ENCODE measurements around the gene UPF1. TPM values are rescaled to one million over a fixed set of nuclear protein-coding genes. Genes with fewer than 3 reads are reported as not detected.

UPF1 gene
- total and polyA plus RNA-seq, 2 of the 13 experiments (the other 11 are each of a cell fraction or from before 2014, with no cell fraction given), result 16.9 to 41.8 TPM

DNA sequence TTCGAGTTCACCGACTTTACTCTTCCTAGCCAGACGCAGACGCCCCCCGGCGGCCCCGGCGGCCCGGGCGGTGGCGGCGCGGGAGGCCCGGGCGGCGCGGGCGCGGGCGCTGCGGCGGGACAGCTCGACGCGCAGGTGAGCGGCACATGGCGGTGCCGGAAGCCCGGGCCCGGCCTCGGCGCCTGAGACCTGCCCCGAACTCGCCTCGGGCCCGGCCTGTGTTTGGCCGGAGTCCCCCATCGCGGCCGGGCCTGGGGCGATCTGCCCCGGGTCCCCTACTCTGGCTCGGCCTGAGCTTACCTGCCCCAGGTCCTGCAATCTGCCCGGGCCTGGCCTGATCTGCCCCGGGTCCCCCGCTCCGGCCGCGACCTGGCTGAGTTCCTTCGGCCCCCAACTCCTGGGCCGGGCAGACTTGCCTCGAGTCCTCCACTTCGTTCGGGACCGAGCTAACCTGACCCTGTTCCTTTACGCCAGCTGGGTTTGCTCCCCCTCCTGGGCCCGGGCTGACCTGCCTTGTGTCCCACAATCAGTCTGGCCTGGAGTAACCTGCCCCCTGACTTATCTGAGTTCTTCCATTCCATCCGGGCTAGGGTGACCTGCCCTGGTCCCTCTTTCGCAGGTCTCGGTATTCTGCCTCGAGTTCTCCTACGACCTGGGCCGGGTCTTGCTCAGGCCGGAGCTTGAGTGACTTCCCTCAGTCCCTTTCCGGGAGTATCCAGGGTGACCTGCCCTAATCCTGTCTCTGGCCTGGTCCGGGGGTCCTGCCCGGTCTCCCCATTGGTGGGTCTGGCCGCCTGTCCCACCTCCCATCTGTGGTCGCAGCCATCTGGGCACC lies 764 bp downstream of the UPF1 start (continued):
- TF ChIP-seq, protein P1, sequence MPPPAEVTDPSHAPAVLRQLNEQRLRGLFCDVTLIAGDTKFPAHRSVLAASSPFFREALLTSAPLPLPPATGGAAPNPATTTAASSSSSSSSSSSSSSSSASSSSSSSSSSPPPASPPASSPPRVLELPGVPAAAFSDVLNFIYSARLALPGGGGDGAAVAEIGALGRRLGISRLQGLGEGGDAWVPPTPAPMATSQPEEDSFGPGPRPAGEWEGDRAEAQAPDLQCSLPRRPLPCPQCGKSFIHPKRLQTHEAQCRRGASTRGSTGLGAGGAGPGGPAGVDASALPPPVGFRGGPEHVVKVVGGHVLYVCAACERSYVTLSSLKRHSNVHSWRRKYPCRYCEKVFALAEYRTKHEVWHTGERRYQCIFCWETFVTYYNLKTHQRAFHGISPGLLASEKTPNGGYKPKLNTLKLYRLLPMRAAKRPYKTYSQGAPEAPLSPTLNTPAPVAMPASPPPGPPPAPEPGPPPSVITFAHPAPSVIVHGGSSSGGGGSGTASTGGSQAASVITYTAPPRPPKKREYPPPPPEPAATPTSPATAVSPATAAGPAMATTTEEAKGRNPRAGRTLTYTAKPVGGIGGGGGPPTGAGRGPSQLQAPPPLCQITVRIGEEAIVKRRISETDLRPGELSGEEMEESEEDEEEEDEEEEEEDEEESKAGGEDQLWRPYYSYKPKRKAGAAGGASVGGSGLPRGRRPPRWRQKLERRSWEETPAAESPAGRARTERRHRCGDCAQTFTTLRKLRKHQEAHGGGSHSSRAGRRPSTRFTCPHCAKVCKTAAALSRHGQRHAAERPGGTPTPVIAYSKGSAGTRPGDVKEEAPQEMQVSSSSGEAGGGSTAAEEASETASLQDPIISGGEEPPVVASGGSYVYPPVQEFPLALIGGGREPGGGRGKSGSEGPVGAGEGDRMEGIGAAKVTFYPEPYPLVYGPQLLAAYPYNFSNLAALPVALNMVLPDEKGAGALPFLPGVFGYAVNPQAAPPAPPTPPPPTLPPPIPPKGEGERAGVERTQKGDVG (CRISPR knock-in tag; IDR thresholded peaks at IDR 0.05; ENCODE audit: borderline replicate concordance), result peak; percentile 30; the same call in 1 of the 2 replicates
- TF ChIP-seq, protein P2, sequence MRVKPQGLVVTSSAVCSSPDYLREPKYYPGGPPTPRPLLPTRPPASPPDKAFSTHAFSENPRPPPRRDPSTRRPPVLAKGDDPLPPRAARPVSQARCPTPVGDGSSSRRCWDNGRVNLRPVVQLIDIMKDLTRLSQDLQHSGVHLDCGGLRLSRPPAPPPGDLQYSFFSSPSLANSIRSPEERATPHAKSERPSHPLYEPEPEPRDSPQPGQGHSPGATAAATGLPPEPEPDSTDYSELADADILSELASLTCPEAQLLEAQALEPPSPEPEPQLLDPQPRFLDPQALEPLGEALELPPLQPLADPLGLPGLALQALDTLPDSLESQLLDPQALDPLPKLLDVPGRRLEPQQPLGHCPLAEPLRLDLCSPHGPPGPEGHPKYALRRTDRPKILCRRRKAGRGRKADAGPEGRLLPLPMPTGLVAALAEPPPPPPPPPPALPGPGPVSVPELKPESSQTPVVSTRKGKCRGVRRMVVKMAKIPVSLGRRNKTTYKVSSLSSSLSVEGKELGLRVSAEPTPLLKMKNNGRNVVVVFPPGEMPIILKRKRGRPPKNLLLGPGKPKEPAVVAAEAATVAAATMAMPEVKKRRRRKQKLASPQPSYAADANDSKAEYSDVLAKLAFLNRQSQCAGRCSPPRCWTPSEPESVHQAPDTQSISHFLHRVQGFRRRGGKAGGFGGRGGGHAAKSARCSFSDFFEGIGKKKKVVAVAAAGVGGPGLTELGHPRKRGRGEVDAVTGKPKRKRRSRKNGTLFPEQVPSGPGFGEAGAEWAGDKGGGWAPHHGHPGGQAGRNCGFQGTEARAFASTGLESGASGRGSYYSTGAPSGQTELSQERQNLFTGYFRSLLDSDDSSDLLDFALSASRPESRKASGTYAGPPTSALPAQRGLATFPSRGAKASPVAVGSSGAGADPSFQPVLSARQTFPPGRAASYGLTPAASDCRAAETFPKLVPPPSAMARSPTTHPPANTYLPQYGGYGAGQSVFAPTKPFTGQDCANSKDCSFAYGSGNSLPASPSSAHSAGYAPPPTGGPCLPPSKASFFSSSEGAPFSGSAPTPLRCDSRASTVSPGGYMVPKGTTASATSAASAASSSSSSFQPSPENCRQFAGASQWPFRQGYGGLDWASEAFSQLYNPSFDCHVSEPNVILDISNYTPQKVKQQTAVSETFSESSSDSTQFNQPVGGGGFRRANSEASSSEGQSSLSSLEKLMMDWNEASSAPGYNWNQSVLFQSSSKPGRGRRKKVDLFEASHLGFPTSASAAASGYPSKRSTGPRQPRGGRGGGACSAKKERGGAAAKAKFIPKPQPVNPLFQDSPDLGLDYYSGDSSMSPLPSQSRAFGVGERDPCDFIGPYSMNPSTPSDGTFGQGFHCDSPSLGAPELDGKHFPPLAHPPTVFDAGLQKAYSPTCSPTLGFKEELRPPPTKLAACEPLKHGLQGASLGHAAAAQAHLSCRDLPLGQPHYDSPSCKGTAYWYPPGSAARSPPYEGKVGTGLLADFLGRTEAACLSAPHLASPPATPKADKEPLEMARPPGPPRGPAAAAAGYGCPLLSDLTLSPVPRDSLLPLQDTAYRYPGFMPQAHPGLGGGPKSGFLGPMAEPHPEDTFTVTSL (CRISPR knock-in tag; IDR thresholded peaks at IDR 0.05; ENCODE audit: borderline replicate concordance), result no peak
- TF ChIP-seq ZSCAN31 (CRISPR knock-in tag; IDR thresholded peaks at IDR 0.05; ENCODE audit: low read depth), result no peak
- TF ChIP-seq, protein P3, sequence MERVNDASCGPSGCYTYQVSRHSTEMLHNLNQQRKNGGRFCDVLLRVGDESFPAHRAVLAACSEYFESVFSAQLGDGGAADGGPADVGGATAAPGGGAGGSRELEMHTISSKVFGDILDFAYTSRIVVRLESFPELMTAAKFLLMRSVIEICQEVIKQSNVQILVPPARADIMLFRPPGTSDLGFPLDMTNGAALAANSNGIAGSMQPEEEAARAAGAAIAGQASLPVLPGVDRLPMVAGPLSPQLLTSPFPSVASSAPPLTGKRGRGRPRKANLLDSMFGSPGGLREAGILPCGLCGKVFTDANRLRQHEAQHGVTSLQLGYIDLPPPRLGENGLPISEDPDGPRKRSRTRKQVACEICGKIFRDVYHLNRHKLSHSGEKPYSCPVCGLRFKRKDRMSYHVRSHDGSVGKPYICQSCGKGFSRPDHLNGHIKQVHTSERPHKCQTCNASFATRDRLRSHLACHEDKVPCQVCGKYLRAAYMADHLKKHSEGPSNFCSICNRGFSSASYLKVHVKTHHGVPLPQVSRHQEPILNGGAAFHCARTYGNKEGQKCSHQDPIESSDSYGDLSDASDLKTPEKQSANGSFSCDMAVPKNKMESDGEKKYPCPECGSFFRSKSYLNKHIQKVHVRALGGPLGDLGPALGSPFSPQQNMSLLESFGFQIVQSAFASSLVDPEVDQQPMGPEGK (CRISPR knock-in tag; IDR thresholded peaks at IDR 0.05), result 0 out of 2 replicates have a peak, but pooled peaks have one; percentile 21
- TF ChIP-seq TCF7L2 (IDR thresholded peaks at IDR 0.05; ENCODE audit: low read depth, low read length), result no peak
- TF ChIP-seq, protein P4, sequence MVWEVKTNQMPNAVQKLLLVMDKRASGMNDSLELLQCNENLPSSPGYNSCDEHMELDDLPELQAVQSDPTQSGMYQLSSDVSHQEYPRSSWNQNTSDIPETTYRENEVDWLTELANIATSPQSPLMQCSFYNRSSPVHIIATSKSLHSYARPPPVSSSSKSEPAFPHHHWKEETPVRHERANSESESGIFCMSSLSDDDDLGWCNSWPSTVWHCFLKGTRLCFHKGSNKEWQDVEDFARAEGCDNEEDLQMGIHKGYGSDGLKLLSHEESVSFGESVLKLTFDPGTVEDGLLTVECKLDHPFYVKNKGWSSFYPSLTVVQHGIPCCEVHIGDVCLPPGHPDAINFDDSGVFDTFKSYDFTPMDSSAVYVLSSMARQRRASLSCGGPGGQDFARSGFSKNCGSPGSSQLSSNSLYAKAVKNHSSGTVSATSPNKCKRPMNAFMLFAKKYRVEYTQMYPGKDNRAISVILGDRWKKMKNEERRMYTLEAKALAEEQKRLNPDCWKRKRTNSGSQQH (CRISPR knock-in tag; IDR thresholded peaks at IDR 0.05; ENCODE audit: low read depth), result no peak
- TF ChIP-seq FOXK1 (CRISPR knock-in tag; IDR thresholded peaks at IDR 0.05; ENCODE audit: borderline replicate concordance, low read depth), result no peak
- no peak for TF ChIP-seq GPN1 (CRISPR knock-in tag; IDR thresholded peaks at IDR 0.05; ENCODE audit: borderline replicate concordance)
- no peak for TF ChIP-seq ATF1 (CRISPR knock-in tag; IDR thresholded peaks at IDR 0.05)
- no peak for TF ChIP-seq KDM1A (CRISPR knock-in tag; IDR thresholded peaks at IDR 0.05)
- TF ChIP-seq ZNF225 (CRISPR knock-in tag; IDR thresholded peaks at IDR 0.05), result no peak
- 0 out of 2 replicates have a peak, but pooled peaks have one; percentile 7 for TF ChIP-seq ZNF446 (CRISPR knock-in tag; IDR thresholded peaks at IDR 0.05)
- no peak for TF ChIP-seq IRX3 (CRISPR knock-in tag; IDR thresholded peaks at IDR 0.05; ENCODE audit: borderline replicate concordance, low read depth)
- TF ChIP-seq, protein P5, sequence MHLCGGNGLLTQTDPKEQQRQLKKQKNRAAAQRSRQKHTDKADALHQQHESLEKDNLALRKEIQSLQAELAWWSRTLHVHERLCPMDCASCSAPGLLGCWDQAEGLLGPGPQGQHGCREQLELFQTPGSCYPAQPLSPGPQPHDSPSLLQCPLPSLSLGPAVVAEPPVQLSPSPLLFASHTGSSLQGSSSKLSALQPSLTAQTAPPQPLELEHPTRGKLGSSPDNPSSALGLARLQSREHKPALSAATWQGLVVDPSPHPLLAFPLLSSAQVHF (CRISPR knock-in tag; IDR thresholded peaks at IDR 0.05), result no peak
- TF ChIP-seq SP140L (CRISPR knock-in tag; IDR thresholded peaks at IDR 0.05; ENCODE audit: borderline replicate concordance), result no peak

Measured in HepG2 (cell line).